CD4-positive, alpha-beta T cell (primary cell): ENCODE measurements around the gene MPG. TPM values are rescaled to one million over a fixed set of nuclear protein-coding genes. Genes with fewer than 3 reads are reported as not detected.

Experiments
- ATAC-seq: fragments of 200-7000 bp; cut with Tn5 transposase; one replicate; pipeline ENCODE4 v1.10.0; 2022; ENCODE audit warnings: mild to moderate bottlenecking; ENCODE audit not compliant: poor library complexity
- CTCF ChIA-PET: fragments of 350-600 bp; sonication (Branson Sonifier 250); formaldehyde crosslinking; loops from one replicate; lab custom pipeline; 2021; ENCODE audit warnings: antibody characterized with exemption, inconsistent platforms; lab: Charles Lee
- POLR2A ChIA-PET: fragments of 350-600 bp; sonication (Branson Sonifier 250); formaldehyde crosslinking; loops from one replicate; lab custom pipeline; 2021; ENCODE audit warnings: antibody characterized with exemption, inconsistent platforms; lab: Charles Lee
- DNase-seq, 14 experiments: peaks; one replicate each; pipeline ENCODE4 v3.0.0-alpha.2; 2013 to 2020; ENCODE audit warnings: mixed read lengths in 2 of 14
- H3K27ac ChIP-seq, 2 donors: one replicate each; pipeline versions ENCODE4 v1.5.1 to v1.7.0; 2013; ENCODE audit warnings: low read length in 2 of 2, low read depth in 1 of 2, mild to moderate bottlenecking in 1 of 2
- H3K27me3 ChIP-seq, 2 experiments: 1 replicate in 1 of 2; 2 replicates in 1 of 2; pipeline versions ENCODE4 v1.6.1 to v1.7.0; 2013; ENCODE audit warnings: low read length in 2 of 2, control low read depth in 1 of 2, mild to moderate bottlenecking in 1 of 2, moderate library complexity in 1 of 2; ENCODE audit not compliant: insufficient read depth in 2 of 2, control insufficient read depth in 1 of 2
- H3K36me3 ChIP-seq: one replicate; pipeline ENCODE4 v1.6.1; 2013; ENCODE audit warnings: low read length, control low read depth; ENCODE audit not compliant: insufficient read depth
- H3K4me1 ChIP-seq: one replicate; pipeline ENCODE4 v1.6.1; 2013; ENCODE audit warnings: low read length, control low read depth; ENCODE audit not compliant: insufficient read depth
- H3K4me3 ChIP-seq: one replicate; pipeline ENCODE4 v1.5.1; 2013; ENCODE audit warnings: mild to moderate bottlenecking, low read length, moderate library complexity
- H3K9me3 ChIP-seq, 2 experiments: 1 replicate in 1 of 2; 2 replicates in 1 of 2; pipeline versions ENCODE4 v1.6.1 to v1.7.0; 2013; ENCODE audit warnings: low read length in 2 of 2, mild to moderate bottlenecking in 2 of 2, control low read depth in 1 of 2, moderate library complexity in 1 of 2; ENCODE audit not compliant: control insufficient read depth in 1 of 2, insufficient read depth in 1 of 2
- H3K27ac Mint-ChIP-seq: one replicate; pipeline ENCODE4 v1.8.0; 2020; ENCODE audit warnings: mixed read lengths
- H3K27me3 Mint-ChIP-seq: one replicate; pipeline ENCODE4 v1.8.0; 2021; ENCODE audit warnings: mixed read lengths
- H3K36me3 Mint-ChIP-seq: one replicate; pipeline ENCODE4 v1.8.0; 2021; ENCODE audit warnings: low read depth, mixed read lengths
- H3K4me1 Mint-ChIP-seq: one replicate; pipeline ENCODE4 v1.8.0; 2021; ENCODE audit warnings: low read depth, mixed read lengths
- H3K4me3 Mint-ChIP-seq: one replicate; pipeline ENCODE4 v1.8.0; 2020; ENCODE audit warnings: mild to moderate bottlenecking, mixed read lengths
- H3K9me3 Mint-ChIP-seq: one replicate; pipeline ENCODE4 v1.8.0; 2020; ENCODE audit warnings: mixed read lengths
- intact Hi-C, 2 experiments: fragments of 100-400 bp; cut with DNase I in 1 of 2; cut with micrococcal nuclease in 1 of 2; formaldehyde crosslinking; loops; one replicate each; pipeline versions ENCODE4 v1.15.1 to v1.9.0; 2023 to 2025; cut with DNase I, micrococcal nuclease
- total RNA-seq, 174 experiments: library from RNA in 2 of 174; stranded (reverse) in 2 of 174; gene quantifications; one replicate each; pipeline ENCODE4 v1.2.3 and lab custom pipeline; 2021 to 2026
- TF ChIP-seq, protein P1 (sequence below): fragments of 200-600 bp; IDR thresholded peaks from one replicate; pipeline ENCODE4 v1.8.0; 2022; ENCODE audit warnings: antibody characterized with exemption, mild to moderate bottlenecking

Gene MPG
- total RNA-seq, 2 experiments from 2014 or later: 14.1 to 17.1 TPM

GRCh38 chr16:101586-101985 is 23.6 kb downstream of the MPG start:
- Mint-ChIP-seq H3K36me3 (peaks cover 35% of the 10 kb centered on the region), H3K9me3 (no peaks in the 10 kb centered on the region), H3K4me1 (peaks cover 6% of the 10 kb centered on the region), H3K27ac (no peak overlapping the region), H3K27me3 (no peaks in the 10 kb centered on the region), H3K4me3 (no peak overlapping the region)
- DNase-seq (no peak), ATAC-seq (no peak)
- Histone ChIP-seq H3K4me3 (no peak overlapping the region), H3K9me3 (no peaks in the 10 kb centered on the region), H3K27ac (no peak overlapping the region), H3K27me3 (no peaks in the 10 kb centered on the region), H3K36me3 (peaks cover 22% of the 10 kb centered on the region), H3K4me1 (peaks cover 9% of the 10 kb centered on the region)
- ChIA-PET CTCF (no interaction called here), POLR2A (no interaction called here)
- TF ChIP-seq, protein P1, sequence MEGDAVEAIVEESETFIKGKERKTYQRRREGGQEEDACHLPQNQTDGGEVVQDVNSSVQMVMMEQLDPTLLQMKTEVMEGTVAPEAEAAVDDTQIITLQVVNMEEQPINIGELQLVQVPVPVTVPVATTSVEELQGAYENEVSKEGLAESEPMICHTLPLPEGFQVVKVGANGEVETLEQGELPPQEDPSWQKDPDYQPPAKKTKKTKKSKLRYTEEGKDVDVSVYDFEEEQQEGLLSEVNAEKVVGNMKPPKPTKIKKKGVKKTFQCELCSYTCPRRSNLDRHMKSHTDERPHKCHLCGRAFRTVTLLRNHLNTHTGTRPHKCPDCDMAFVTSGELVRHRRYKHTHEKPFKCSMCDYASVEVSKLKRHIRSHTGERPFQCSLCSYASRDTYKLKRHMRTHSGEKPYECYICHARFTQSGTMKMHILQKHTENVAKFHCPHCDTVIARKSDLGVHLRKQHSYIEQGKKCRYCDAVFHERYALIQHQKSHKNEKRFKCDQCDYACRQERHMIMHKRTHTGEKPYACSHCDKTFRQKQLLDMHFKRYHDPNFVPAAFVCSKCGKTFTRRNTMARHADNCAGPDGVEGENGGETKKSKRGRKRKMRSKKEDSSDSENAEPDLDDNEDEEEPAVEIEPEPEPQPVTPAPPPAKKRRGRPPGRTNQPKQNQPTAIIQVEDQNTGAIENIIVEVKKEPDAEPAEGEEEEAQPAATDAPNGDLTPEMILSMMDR: no peak
- intact Hi-C loops: no loop called here

GRCh38 chr16:102060-102855 is 24.2 kb downstream of the MPG start:
- H3K4me1 Mint-ChIP-seq: peaks cover 5% of the 10 kb centered on the region
- H3K36me3 Mint-ChIP-seq: peaks cover 35% of the 10 kb centered on the region

DNA sequence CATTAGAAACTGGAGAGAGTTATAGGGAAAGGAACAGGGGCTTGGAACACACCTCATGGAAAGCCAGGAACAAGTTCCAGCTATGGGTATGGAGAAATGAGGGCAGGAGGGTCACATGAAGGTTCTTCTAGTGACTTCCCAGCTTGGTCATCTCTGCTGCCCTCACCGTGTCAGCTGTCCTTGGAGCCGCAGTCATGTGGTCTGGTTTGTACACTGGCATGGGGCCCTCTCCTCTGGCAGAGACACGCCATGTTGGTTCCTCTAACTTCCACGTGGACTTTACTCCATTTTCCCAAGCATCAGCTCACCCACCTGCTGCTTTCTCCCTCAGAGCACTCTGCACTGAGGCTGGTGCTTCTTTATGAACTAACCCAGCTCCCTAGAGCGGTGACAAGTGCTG is 26.3 kb downstream of the MPG start:
- H3K4me3 Mint-ChIP-seq: no peak overlapping the region
- intact Hi-C loops: no loop called here
- no peaks in the 10 kb centered on the region for H3K27me3 ChIP-seq
- TF ChIP-seq, protein P1: no peak
- H3K27ac Mint-ChIP-seq: no peak overlapping the region
- H3K9me3 Mint-ChIP-seq: no peaks in the 10 kb centered on the region
- no peaks in the 10 kb centered on the region for H3K4me1 ChIP-seq
- peaks cover 45% of the 10 kb centered on the region for H3K36me3 Mint-ChIP-seq
- CTCF ChIA-PET: no interaction called here
- ATAC-seq (no peak), DNase-seq (no peak)
- POLR2A ChIA-PET: no interaction called here
- peaks cover 5% of the 10 kb centered on the region for H3K4me1 Mint-ChIP-seq
- no peaks in the 10 kb centered on the region for H3K9me3 ChIP-seq
- H3K27ac ChIP-seq: no peak overlapping the region
- no peaks in the 10 kb centered on the region for H3K27me3 Mint-ChIP-seq
- H3K36me3 ChIP-seq: peaks cover 23% of the 10 kb centered on the region
- no peak overlapping the region for H3K4me3 ChIP-seq

More at GRCh38 chr16:102060-102855, 24.2 kb downstream of the MPG start:
- no peak for DNase-seq
- Histone ChIP-seq H3K4me3 (no peak overlapping the region), H3K27me3 (no peaks in the 10 kb centered on the region), H3K4me1 (peaks cover 2% of the 10 kb centered on the region), H3K9me3 (no peaks in the 10 kb centered on the region), H3K36me3 (peaks cover 22% of the 10 kb centered on the region), H3K27ac (no peak overlapping the region)
- Mint-ChIP-seq H3K9me3 (no peaks in the 10 kb centered on the region), H3K27ac (no peak overlapping the region), H3K4me3 (no peak overlapping the region), H3K27me3 (no peaks in the 10 kb centered on the region)
- TF ChIP-seq, protein P1: no peak
- CTCF ChIA-PET: no interaction called here
- ATAC-seq: no peak
- intact Hi-C loops: no loop called here
- POLR2A ChIA-PET: no interaction called here
